HepG2 (cell line): Measurements from ENCODE around the gene TMEM80. TPM values are rescaled to one million over a fixed set of nuclear protein-coding genes. Genes with fewer than 3 reads are reported as not detected.

Experiments
- AKAP8 ChIP-seq: sonication (generic); formaldehyde crosslinking; IDR thresholded peaks from 2 replicates; pipeline ENCODE4 v1.5.1; 2020; ENCODE audit warnings: mild to moderate bottlenecking, missing genetic modification reagents
- CEBPG ChIP-seq: IDR thresholded peaks from 2 replicates; pipeline ENCODE4 v1.6.1; 2016
- FOXA1 ChIP-seq, 2 experiments: fragments of 450-650 bp in 1 of 2; sonication (generic) in 1 of 2; formaldehyde crosslinking in 1 of 2; IDR thresholded peaks; 2 replicates each; pipeline versions ENCODE4 v1.4.0 to v1.6.1; 2016 to 2020; ENCODE audit warnings: missing genetic modification reagents in 1 of 2
- HIVEP1 ChIP-seq: sonication (generic); formaldehyde crosslinking; IDR thresholded peaks from 2 replicates; pipeline ENCODE4 v1.4.0; 2020; ENCODE audit warnings: mild to moderate bottlenecking, missing genetic modification reagents
- KLF12 ChIP-seq: sonication (generic); formaldehyde crosslinking; IDR thresholded peaks from 2 replicates; pipeline ENCODE4 v1.4.0; 2020; ENCODE audit warnings: missing genetic modification reagents, borderline replicate concordance
- MED1 ChIP-seq: sonication (generic); formaldehyde crosslinking; IDR thresholded peaks from 2 replicates; pipeline ENCODE4 v1.4.0; 2020; ENCODE audit warnings: missing genetic modification reagents
- MTF1 ChIP-seq: sonication (generic); formaldehyde crosslinking; IDR thresholded peaks from 2 replicates; pipeline ENCODE4 v1.5.0; 2020; ENCODE audit warnings: missing genetic modification reagents
- MXD3 ChIP-seq: IDR thresholded peaks from 2 replicates; pipeline ENCODE4 v1.6.1; 2016; ENCODE audit warnings: mild to moderate bottlenecking, missing biosample characterization, missing genetic modification reagents
- NR2C2 ChIP-seq: sonication (generic); formaldehyde crosslinking; IDR thresholded peaks from 2 replicates; pipeline ENCODE4 v1.4.0; 2020; ENCODE audit warnings: missing genetic modification reagents, mild to moderate bottlenecking, moderate library complexity, borderline replicate concordance
- NR2F1 ChIP-seq, 2 experiments: fragments of 450-650 bp in 1 of 2; formaldehyde crosslinking in 1 of 2; IDR thresholded peaks; 2 replicates each; pipeline versions ENCODE4 v1.5.0 to v1.6.1; 2016 to 2020; ENCODE audit warnings: mild to moderate bottlenecking in 1 of 2, missing compliant biosample characterization in 1 of 2, missing genetic modification reagents in 1 of 2, moderate library complexity in 1 of 2
- RBM22 ChIP-seq: fragments of 200-400 bp; formaldehyde crosslinking; optimal IDR thresholded peaks from 2 replicates; pipeline ENCODE3; 2017; ENCODE audit warnings: mild to moderate bottlenecking, low read length, moderate library complexity
- REXO4 ChIP-seq: sonication (generic); formaldehyde crosslinking; IDR thresholded peaks from 2 replicates; pipeline ENCODE4 v1.8.0; 2022; ENCODE audit warnings: missing genetic modification reagents, mild to moderate bottlenecking, borderline replicate concordance
- SAP130 ChIP-seq: IDR thresholded peaks from 2 replicates; pipeline ENCODE4 v1.6.1; 2016; ENCODE audit warnings: low read depth
- SMYD3 ChIP-seq: sonication (generic); formaldehyde crosslinking; IDR thresholded peaks from 2 replicates; pipeline ENCODE4 v1.8.1; 2023; ENCODE audit warnings: mild to moderate bottlenecking, missing genetic modification reagents
- ZFYVE20 ChIP-seq: sonication (generic); formaldehyde crosslinking; IDR thresholded peaks from 2 replicates; pipeline ENCODE4 v1.8.0; 2023; ENCODE audit warnings: low read depth, mild to moderate bottlenecking, moderate library complexity, missing genetic modification reagents, borderline replicate concordance
- ZKSCAN8 ChIP-seq: IDR thresholded peaks from 2 replicates; pipeline ENCODE4 v1.6.1; 2016; ENCODE audit warnings: borderline replicate concordance, missing genetic modification reagents, missing compliant biosample characterization
- ZNF329 ChIP-seq: sonication (generic); formaldehyde crosslinking; IDR thresholded peaks from 2 replicates; pipeline ENCODE4 v1.9.0; 2021; ENCODE audit warnings: low read depth, mild to moderate bottlenecking, missing genetic modification reagents
- ZNF512B ChIP-seq: sonication (generic); formaldehyde crosslinking; IDR thresholded peaks from 2 replicates; pipeline ENCODE4 v1.5.1; 2020; ENCODE audit warnings: missing genetic modification reagents, mild to moderate bottlenecking, borderline replicate concordance
- ZSCAN22 ChIP-seq: sonication (generic); formaldehyde crosslinking; IDR thresholded peaks from 2 replicates; pipeline ENCODE4 v1.4.0; 2020; ENCODE audit warnings: mild to moderate bottlenecking, missing genetic modification reagents
- polyA plus RNA-seq, 8 experiments: library from polyadenylated mRNA; depleted of rRNA in 3 of 8; stranded (reverse) in 7 of 8; unstranded in 1 of 8; fragments of >200 nt; fragmentation: Illumina TruSeq in 4 of 8; extraction: Trizol in 4 of 8; gene quantifications; 2 replicates each; pipeline versions ENCODE4 v1.2.1 to v1.2.3, GENCODE V29; 2011 to 2016; ENCODE audit warnings: low read depth in 4 of 8, missing spikeins in 1 of 8, mixed read lengths in 1 of 8; ENCODE audit not compliant: insufficient read depth in 1 of 8
- total RNA-seq, 5 experiments: library from RNA; depleted of rRNA; stranded (reverse); fragments of >200 nt; fragmentation: Illumina TruSeq; extraction: Trizol; gene quantifications; 2 replicates each; pipeline ENCODE4 v1.2.3, GENCODE V29; 2016; ENCODE audit warnings: low read depth in 1 of 5
- TF ChIP-seq, protein P1 (sequence below): IDR thresholded peaks from 2 replicates; pipeline ENCODE4 v1.6.1; 2016; ENCODE audit warnings: low read depth, borderline replicate concordance
- TF ChIP-seq, protein P2 (sequence below): sonication (generic); formaldehyde crosslinking; IDR thresholded peaks from 2 replicates; pipeline ENCODE4 v1.4.0; 2020; ENCODE audit warnings: mild to moderate bottlenecking, missing genetic modification reagents
- TF ChIP-seq, protein P3 (sequence below): sonication (generic); formaldehyde crosslinking; IDR thresholded peaks from 2 replicates; pipeline ENCODE4 v1.4.0; 2020; ENCODE audit warnings: missing genetic modification reagents

TMEM80 gene
- total and polyA plus RNA-seq, 2 of the 13 experiments (the other 11 are each of a cell fraction or from before 2014, with no cell fraction given): 5.6 to 17.1 TPM

DNA sequence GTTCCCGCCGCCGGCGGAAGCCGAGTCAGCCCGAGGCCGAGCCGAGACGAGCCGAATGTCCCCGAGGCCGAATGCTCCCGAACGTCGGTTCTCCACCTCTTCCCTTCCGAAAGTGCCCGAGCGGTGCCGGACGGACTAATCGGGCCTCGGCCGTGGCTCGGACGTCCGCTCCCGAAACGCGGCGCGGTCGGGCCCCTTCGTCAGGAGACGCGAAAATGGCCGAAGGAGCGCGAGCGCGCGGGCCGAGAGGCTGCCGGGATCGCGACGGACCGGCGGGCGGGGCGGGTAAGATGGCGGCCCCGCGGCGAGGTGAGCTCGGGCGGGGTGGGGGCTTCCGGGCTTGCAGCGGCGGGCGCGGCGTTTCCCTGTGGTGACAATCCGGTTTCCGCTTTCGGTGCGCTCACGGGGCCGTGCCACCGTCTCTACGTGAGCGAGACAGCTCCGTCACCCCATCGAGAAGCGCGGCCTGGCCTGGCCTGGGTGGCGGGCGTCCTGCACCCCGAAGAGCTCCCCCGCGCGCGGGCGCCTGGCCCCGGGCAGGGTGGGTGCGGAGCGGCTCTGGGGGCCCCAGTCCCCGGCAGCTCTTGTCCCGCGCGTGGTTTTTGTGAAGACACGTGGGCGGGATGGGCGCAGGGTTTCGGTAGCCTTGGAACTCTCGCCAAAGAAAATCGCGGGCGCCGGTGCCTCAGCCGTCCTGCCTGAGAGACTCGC lies at the start of gene TMEM80 (continued):
- no peak for TF ChIP-seq KLF12
- no peak for TF ChIP-seq MXD3
- 0 out of 2 replicates have a peak, but pooled peaks have one; percentile 41 for TF ChIP-seq ZNF329 (CRISPR knock-in tag)
- TF ChIP-seq MED1 (CRISPR knock-in tag): peak; percentile 48; the same call in 1 of the 2 replicates
- no peak for TF ChIP-seq MTF1 (CRISPR knock-in tag)
- peak; percentile 37 for TF ChIP-seq SAP130 (CRISPR knock-in tag)
- TF ChIP-seq, protein P1, sequence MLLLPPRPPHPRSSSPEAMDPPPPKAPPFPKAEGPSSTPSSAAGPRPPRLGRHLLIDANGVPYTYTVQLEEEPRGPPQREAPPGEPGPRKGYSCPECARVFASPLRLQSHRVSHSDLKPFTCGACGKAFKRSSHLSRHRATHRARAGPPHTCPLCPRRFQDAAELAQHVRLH (CRISPR knock-in tag): peak; percentile 74; the same call in 1 of the 2 replicates
- TF ChIP-seq CEBPG: no peak
- no peak for TF ChIP-seq ZKSCAN8 (CRISPR knock-in tag)
- TF ChIP-seq RBM22: no peak
- TF ChIP-seq ZSCAN22: no peak
- no peak for TF ChIP-seq ZNF512B
- TF ChIP-seq FOXA1 (IDR thresholded peaks at IDR 0.05): no peak
- TF ChIP-seq FOXA1 (CRISPR knock-in tag; IDR thresholded peaks at IDR 0.05): 0 out of 2 replicates have a peak, but pooled peaks have one; percentile 6
- TF ChIP-seq, protein P2, sequence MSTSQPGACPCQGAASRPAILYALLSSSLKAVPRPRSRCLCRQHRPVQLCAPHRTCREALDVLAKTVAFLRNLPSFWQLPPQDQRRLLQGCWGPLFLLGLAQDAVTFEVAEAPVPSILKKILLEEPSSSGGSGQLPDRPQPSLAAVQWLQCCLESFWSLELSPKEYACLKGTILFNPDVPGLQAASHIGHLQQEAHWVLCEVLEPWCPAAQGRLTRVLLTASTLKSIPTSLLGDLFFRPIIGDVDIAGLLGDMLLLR: no peak
- TF ChIP-seq REXO4 (CRISPR knock-in tag): no peak
- TF ChIP-seq, protein P3, sequence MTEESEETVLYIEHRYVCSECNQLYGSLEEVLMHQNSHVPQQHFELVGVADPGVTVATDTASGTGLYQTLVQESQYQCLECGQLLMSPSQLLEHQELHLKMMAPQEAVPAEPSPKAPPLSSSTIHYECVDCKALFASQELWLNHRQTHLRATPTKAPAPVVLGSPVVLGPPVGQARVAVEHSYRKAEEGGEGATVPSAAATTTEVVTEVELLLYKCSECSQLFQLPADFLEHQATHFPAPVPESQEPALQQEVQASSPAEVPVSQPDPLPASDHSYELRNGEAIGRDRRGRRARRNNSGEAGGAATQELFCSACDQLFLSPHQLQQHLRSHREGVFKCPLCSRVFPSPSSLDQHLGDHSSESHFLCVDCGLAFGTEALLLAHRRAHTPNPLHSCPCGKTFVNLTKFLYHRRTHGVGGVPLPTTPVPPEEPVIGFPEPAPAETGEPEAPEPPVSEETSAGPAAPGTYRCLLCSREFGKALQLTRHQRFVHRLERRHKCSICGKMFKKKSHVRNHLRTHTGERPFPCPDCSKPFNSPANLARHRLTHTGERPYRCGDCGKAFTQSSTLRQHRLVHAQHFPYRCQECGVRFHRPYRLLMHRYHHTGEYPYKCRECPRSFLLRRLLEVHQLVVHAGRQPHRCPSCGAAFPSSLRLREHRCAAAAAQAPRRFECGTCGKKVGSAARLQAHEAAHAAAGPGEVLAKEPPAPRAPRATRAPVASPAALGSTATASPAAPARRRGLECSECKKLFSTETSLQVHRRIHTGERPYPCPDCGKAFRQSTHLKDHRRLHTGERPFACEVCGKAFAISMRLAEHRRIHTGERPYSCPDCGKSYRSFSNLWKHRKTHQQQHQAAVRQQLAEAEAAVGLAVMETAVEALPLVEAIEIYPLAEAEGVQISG (CRISPR knock-in tag): peak; percentile 95
- TF ChIP-seq AKAP8 (CRISPR knock-in tag): peak; percentile 100
- TF ChIP-seq NR2C2 (CRISPR knock-in tag): no peak
- TF ChIP-seq SMYD3 (CRISPR knock-in tag): no peak
- peak; percentile 55; the same call in 1 of the 2 replicates for TF ChIP-seq ZFYVE20
- no peak for TF ChIP-seq HIVEP1 (CRISPR knock-in tag)
- TF ChIP-seq NR2F1 (CRISPR knock-in tag; IDR thresholded peaks at IDR 0.05): no peak
